H9 (cell line): ENCODE results near the gene ITGA8. TPM values are rescaled to one million over a fixed set of nuclear protein-coding genes. Genes with fewer than 3 reads are reported as not detected.

Experiments used
- DNase-seq: peaks from one replicate; pipeline ENCODE4 v3.0.0-alpha.2; 2017
- H2AFZ ChIP-seq: one replicate; pipeline ENCODE4 v1.6.1; 2013; ENCODE audit warnings: mild to moderate bottlenecking, low read length, control low read depth, moderate library complexity
- H2AK5ac ChIP-seq: 2 replicates; pipeline ENCODE4 v1.6.1; 2013; ENCODE audit warnings: low read length, control low read depth, mixed read lengths; ENCODE audit not compliant: insufficient read length
- H2BK120ac ChIP-seq: one replicate; pipeline ENCODE4 v1.6.1; 2013; ENCODE audit warnings: low read depth, mild to moderate bottlenecking, low read length, control low read depth, inconsistent platforms; ENCODE audit not compliant: poor library complexity, severe bottlenecking
- H2BK12ac ChIP-seq: 2 replicates; pipeline ENCODE4 v1.6.1; 2013; ENCODE audit warnings: low read length, control low read depth, mixed read lengths, low read depth; ENCODE audit not compliant: insufficient read length
- H2BK15ac ChIP-seq: 2 replicates; pipeline ENCODE4 v1.6.1; 2013; ENCODE audit warnings: low read depth, low read length, control low read depth
- H2BK20ac ChIP-seq: one replicate; pipeline ENCODE4 v1.6.1; 2013; ENCODE audit warnings: low read depth, mild to moderate bottlenecking, low read length, control low read depth, inconsistent platforms; ENCODE audit not compliant: poor library complexity, severe bottlenecking
- H2BK5ac ChIP-seq: 2 replicates; pipeline ENCODE4 v1.6.1; 2013; ENCODE audit warnings: low read length, control low read depth, mixed read lengths; ENCODE audit not compliant: insufficient read length
- H3K14ac ChIP-seq: 2 replicates; pipeline ENCODE4 v1.6.1; 2013; ENCODE audit warnings: low read length, control low read depth; ENCODE audit not compliant: insufficient read depth
- H3K18ac ChIP-seq: 2 replicates; pipeline ENCODE4 v1.6.1; 2013; ENCODE audit warnings: low read depth, mild to moderate bottlenecking, mixed read lengths, low read length, control low read depth; ENCODE audit not compliant: insufficient read length
- H3K23ac ChIP-seq: 2 replicates; pipeline ENCODE4 v1.6.1; 2013; ENCODE audit warnings: low read length, control low read depth, mixed read lengths, low read depth; ENCODE audit not compliant: insufficient read length
- H3K23me2 ChIP-seq: 2 replicates; pipeline ENCODE4 v1.6.1; 2013; ENCODE audit warnings: low read depth, mild to moderate bottlenecking, mixed read lengths, low read length, control low read depth; ENCODE audit not compliant: insufficient read length, poor library complexity, severe bottlenecking
- H3K27ac ChIP-seq: 2 replicates; pipeline ENCODE4 v1.5.1; 2013; ENCODE audit warnings: low read length, control low read depth, mixed read lengths, low read depth; ENCODE audit not compliant: insufficient read length
- H3K27me3 ChIP-seq: 2 replicates; pipeline ENCODE4 v1.6.1; 2013; ENCODE audit warnings: low read length, control low read depth, inconsistent platforms; ENCODE audit not compliant: insufficient read depth
- H3K4ac ChIP-seq: 2 replicates; pipeline ENCODE4 v1.6.1; 2013; ENCODE audit warnings: low read depth, mild to moderate bottlenecking, control low read depth, inconsistent platforms, low read length, moderate library complexity
- H3K4me1 ChIP-seq: 2 replicates; pipeline ENCODE4 v1.6.1; 2013; ENCODE audit warnings: low read length, control low read depth, inconsistent platforms; ENCODE audit not compliant: insufficient read depth
- H3K4me2 ChIP-seq: 2 replicates; pipeline ENCODE4 v1.6.1; 2013; ENCODE audit warnings: low read length, control low read depth, mixed read lengths; ENCODE audit not compliant: insufficient read length, insufficient read depth
- H3K56ac ChIP-seq: 2 replicates; pipeline ENCODE4 v1.6.1; 2013; ENCODE audit warnings: low read depth, mild to moderate bottlenecking, mixed read lengths, low read length, control low read depth; ENCODE audit not compliant: insufficient read length
- H3K79me1 ChIP-seq: 2 replicates; pipeline ENCODE4 v1.6.1; 2013; ENCODE audit warnings: low read depth, mild to moderate bottlenecking, moderate library complexity, low read length, control low read depth, inconsistent platforms; ENCODE audit not compliant: insufficient read depth, poor library complexity, severe bottlenecking
- H3K79me2 ChIP-seq: 2 replicates; pipeline ENCODE4 v1.6.1; 2013; ENCODE audit warnings: low read length, control low read depth, inconsistent platforms; ENCODE audit not compliant: insufficient read depth
- H3K9ac ChIP-seq: 2 replicates; pipeline ENCODE4 v1.6.1; 2013; ENCODE audit warnings: low read length, control low read depth, mixed read lengths; ENCODE audit not compliant: insufficient read length; ENCODE audit errors: extremely low read depth
- H3K9me3 ChIP-seq: one replicate; pipeline ENCODE4 v1.6.1; 2013; ENCODE audit warnings: low read depth, low read length, inconsistent platforms; ENCODE audit not compliant: control insufficient read depth
- H3T11ph ChIP-seq: one replicate; pipeline ENCODE4 v1.6.1; 2013; ENCODE audit warnings: mild to moderate bottlenecking, low read length, control low read depth, inconsistent platforms
- H4K20me1 ChIP-seq: one replicate; pipeline ENCODE4 v1.6.1; 2013; ENCODE audit not compliant: control insufficient read depth, insufficient read length, insufficient read depth
- H4K5ac ChIP-seq: 2 replicates; pipeline ENCODE4 v1.6.1; 2013; ENCODE audit warnings: low read depth, mild to moderate bottlenecking, mixed read lengths, low read length, control low read depth; ENCODE audit not compliant: insufficient read length
- H4K8ac ChIP-seq: replicated peaks from 2 replicates; pipeline ENCODE4 v1.6.1; 2013; ENCODE audit warnings: low read length, control low read depth, mixed read lengths, low read depth; ENCODE audit not compliant: insufficient read length
- H4K91ac ChIP-seq: 2 replicates; pipeline ENCODE4 v1.6.1; 2013; ENCODE audit warnings: low read depth, mild to moderate bottlenecking, moderate library complexity, mixed read lengths, low read length, control low read depth; ENCODE audit not compliant: insufficient read length
- H3K27ac Mint-ChIP-seq, 3 experiments: 2 replicates in 2 of 3; 3 replicates in 1 of 3; pipeline ENCODE4 v1.8.0; 2020 to 2021; ENCODE audit warnings: mixed read lengths in 3 of 3, mild to moderate bottlenecking in 1 of 3, moderate library complexity in 1 of 3
- H3K27me3 Mint-ChIP-seq: 2 replicates; pipeline ENCODE4 v1.8.0; 2021; ENCODE audit warnings: low read depth, mild to moderate bottlenecking, moderate library complexity, mixed read lengths
- H3K36me3 Mint-ChIP-seq, 3 experiments: 2 replicates in 2 of 3; 3 replicates in 1 of 3; pipeline ENCODE4 v1.8.0; 2020 to 2021; ENCODE audit warnings: low read depth in 3 of 3, mixed read lengths in 3 of 3; ENCODE audit not compliant: insufficient read depth in 1 of 3
- H3K4me1 Mint-ChIP-seq, 2 experiments: 2 replicates each; pipeline ENCODE4 v1.8.0; 2020; ENCODE audit warnings: mixed read lengths in 2 of 2
- H3K4me3 Mint-ChIP-seq, 2 experiments: 2 replicates in 1 of 2; 3 replicates in 1 of 2; pipeline ENCODE4 v1.8.0; 2020 to 2021; ENCODE audit warnings: mild to moderate bottlenecking in 2 of 2, mixed read lengths in 2 of 2, moderate library complexity in 1 of 2
- H3K9me3 Mint-ChIP-seq, 2 experiments: 2 replicates in 1 of 2; 3 replicates in 1 of 2; pipeline ENCODE4 v1.8.0; 2020; ENCODE audit warnings: mild to moderate bottlenecking in 2 of 2, mixed read lengths in 2 of 2, moderate library complexity in 1 of 2
- WGBS: extraction: QIAGEN DNeasy Blood & Tissue Kit; methylation state at CpG from one replicate; pipeline ENCODE4 v1.1.7; 2013; ENCODE audit warnings: missing lambda C conversion rate, low lambda C conversion rate, mixed read lengths; ENCODE audit not compliant: insufficient read length; ENCODE audit errors: extremely low coverage; 5-methylcytosine and 5-hydroxymethylcytosine counted together
- total RNA-seq: library from RNA; stranded (reverse); gene quantifications from 2 replicates; pipeline ENCODE4 v1.2.1, GENCODE V29; 2021
- TF ChIP-seq, protein P1 (sequence below): fragments of 200-600 bp; sonication (generic); conservative IDR thresholded peaks from 3 replicates; pipeline ENCODE4 v1.8.0; 2021; ENCODE audit warnings: antibody characterized with exemption, mild to moderate bottlenecking

ITGA8 gene
- total RNA-seq, 1 experiment from 2014 or later: not detected

DNA sequence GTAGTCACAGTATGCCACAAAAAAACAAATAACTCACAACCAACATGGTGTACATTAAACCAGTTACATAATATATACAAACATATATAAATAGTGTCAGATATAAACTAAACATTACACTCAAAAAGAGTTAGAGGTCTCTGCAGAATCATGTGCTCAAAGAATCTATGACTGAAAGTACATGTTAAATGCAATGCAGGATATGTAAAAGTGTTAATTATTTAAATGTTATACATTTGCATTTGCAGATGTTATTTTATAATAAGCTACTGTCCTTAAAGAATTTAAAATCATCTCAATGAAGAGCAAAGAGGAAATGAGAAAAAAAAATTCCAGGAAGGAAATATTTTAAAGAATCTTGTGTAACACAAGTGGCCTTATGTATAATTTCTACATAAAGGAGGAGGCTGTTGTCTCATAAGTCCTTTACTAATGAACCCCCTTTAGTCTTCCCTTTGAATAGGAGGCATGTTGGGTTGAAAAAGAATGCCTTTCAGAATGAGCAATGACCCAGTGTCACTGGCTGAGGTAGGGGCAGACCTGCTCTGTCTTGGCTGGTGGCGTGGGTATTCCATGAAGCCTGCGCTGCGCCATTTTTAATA lies 148.9 kb downstream of the ITGA8 start:
- no peaks in the 10 kb centered on the region for H3K36me3 Mint-ChIP-seq

More for the DNA sequence above, 148.9 kb downstream of the ITGA8 start:
- no peak overlapping the region for H2BK12ac ChIP-seq
- H3K23ac ChIP-seq: no peak overlapping the region
- no peak overlapping the region; a peak in 1 of 7 replicates for H3K27ac Mint-ChIP-seq
- no peaks in the 10 kb centered on the region for H3K9me3 ChIP-seq
- no peak overlapping the region for H3K4ac ChIP-seq
- H2BK20ac ChIP-seq: no peak overlapping the region
- no peak overlapping the region for H3K14ac ChIP-seq
- no peak overlapping the region for H3K56ac ChIP-seq
- H2BK120ac ChIP-seq: no peak overlapping the region
- no peak overlapping the region for H2AFZ ChIP-seq
- no peaks in the 10 kb centered on the region for H3K27me3 ChIP-seq
- no peaks in the 10 kb centered on the region for H3K4me1 ChIP-seq
- H3K79me1 ChIP-seq: no peaks in the 10 kb centered on the region
- H3K27me3 Mint-ChIP-seq: peaks cover under 1% of the 10 kb centered on the region; the same call in 1 of the 2 replicates
- no peak overlapping the region for H4K8ac ChIP-seq
- no peak overlapping the region for H3K4me2 ChIP-seq
- no peaks in the 10 kb centered on the region for H3K79me2 ChIP-seq
- peaks cover 6% of the 10 kb centered on the region in 2 experiments for H3K4me1 Mint-ChIP-seq
- WGBS: no CpG with 5 or more reads among the region's 3 CpGs
- no peak overlapping the region for H3K18ac ChIP-seq
- H3K4me3 Mint-ChIP-seq: no peak overlapping the region
- no peaks in the 10 kb centered on the region for H3K23me2 ChIP-seq
- H3K9me3 Mint-ChIP-seq: no peaks in the 10 kb centered on the region
- H2AK5ac ChIP-seq: no peak overlapping the region
- TF ChIP-seq, protein P1, sequence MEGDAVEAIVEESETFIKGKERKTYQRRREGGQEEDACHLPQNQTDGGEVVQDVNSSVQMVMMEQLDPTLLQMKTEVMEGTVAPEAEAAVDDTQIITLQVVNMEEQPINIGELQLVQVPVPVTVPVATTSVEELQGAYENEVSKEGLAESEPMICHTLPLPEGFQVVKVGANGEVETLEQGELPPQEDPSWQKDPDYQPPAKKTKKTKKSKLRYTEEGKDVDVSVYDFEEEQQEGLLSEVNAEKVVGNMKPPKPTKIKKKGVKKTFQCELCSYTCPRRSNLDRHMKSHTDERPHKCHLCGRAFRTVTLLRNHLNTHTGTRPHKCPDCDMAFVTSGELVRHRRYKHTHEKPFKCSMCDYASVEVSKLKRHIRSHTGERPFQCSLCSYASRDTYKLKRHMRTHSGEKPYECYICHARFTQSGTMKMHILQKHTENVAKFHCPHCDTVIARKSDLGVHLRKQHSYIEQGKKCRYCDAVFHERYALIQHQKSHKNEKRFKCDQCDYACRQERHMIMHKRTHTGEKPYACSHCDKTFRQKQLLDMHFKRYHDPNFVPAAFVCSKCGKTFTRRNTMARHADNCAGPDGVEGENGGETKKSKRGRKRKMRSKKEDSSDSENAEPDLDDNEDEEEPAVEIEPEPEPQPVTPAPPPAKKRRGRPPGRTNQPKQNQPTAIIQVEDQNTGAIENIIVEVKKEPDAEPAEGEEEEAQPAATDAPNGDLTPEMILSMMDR: no peak
- no peak for DNase-seq
- no peak overlapping the region for H3T11ph ChIP-seq
- H3K9ac ChIP-seq: no peak overlapping the region
- H4K20me1 ChIP-seq: no peaks in the 10 kb centered on the region
- H4K5ac ChIP-seq: no peak overlapping the region
- H3K27ac ChIP-seq: no peak overlapping the region
- no peak overlapping the region for H2BK15ac ChIP-seq
- H4K91ac ChIP-seq: no peak overlapping the region
- H2BK5ac ChIP-seq: no peak overlapping the region
